NK-92 (cell line): ENCODE data around the gene CFB.
"Not testable (repeated sequence)": the region's sequence is repeated elsewhere in the genome, so short reads cannot be mapped to it uniquely, and the experiment has no call there.

Experiments used
- DNase-seq: peaks from one replicate; lab custom pipeline; 2025; ENCODE audit not compliant: unreplicated experiment; lab: John Stamatoyannopoulos, UW

CFB gene

GRCh38 chr6:31911826-31912585 is 33.9 kb upstream of the CFB start:
- DNase-seq, result no peak

- DNase-seq, result no peak
Observed at GRCh38 chr6:31915351-31915750, 30.5 kb upstream of the CFB start.

GRCh38 chr6:31915756-31916155 is 30.1 kb upstream of the CFB start:
- DNase-seq, result no peak

GRCh38 chr6:31918069-31918720 is 27.7 kb upstream of the CFB start:
- DNase-seq, result no peak

- no peak for DNase-seq
Observed at GRCh38 chr6:31919624-31920303, 26.1 kb upstream of the CFB start.

- DNase-seq, result no peak
Observed at GRCh38 chr6:31920811-31921210, 25.1 kb upstream of the CFB start.

- DNase-seq, result no peak
Observed at GRCh38 chr6:31922942-31923341, 23.0 kb upstream of the CFB start.

- no peak for DNase-seq
Observed at GRCh38 chr6:31927242-31927862, 18.5 kb upstream of the CFB start, which contains the start of gene C2. C2 (plus strand) TSS chr6:31927717; CDS start chr6:31927753, 36 bp downstream.

- DNase-seq, result no peak
Observed at GRCh38 chr6:31927863-31928671, 17.8 kb upstream of the CFB start.

GRCh38 chr6:31928672-31928939 is 17.3 kb upstream of the CFB start:
- DNase-seq, result no peak

GRCh38 chr6:31930962-31931361 is 14.9 kb upstream of the CFB start:
- DNase-seq, result no peak

- DNase-seq, result not testable (repeated sequence)
Observed at GRCh38 chr6:31932137-31932536, 13.8 kb upstream of the CFB start.

GRCh38 chr6:31933537-31933936 is 12.4 kb upstream of the CFB start:
- no peak for DNase-seq

- no peak for DNase-seq
Observed at GRCh38 chr6:31935021-31935420, 10.9 kb upstream of the CFB start.

GRCh38 chr6:31935823-31936222 is 10.1 kb upstream of the CFB start:
- no peak for DNase-seq

GRCh38 chr6:31940256-31940664 is 5.6 kb upstream of the CFB start:
- DNase-seq, result no peak

- no peak for DNase-seq
Observed at GRCh38 chr6:31943742-31944141, 2.2 kb upstream of the CFB start.

- no peak for DNase-seq
Observed at GRCh38 chr6:31945154-31945506, 765 bp upstream of the CFB start.

- DNase-seq, result no peak
Observed at GRCh38 chr6:31946370-31946885, 533 bp downstream of the CFB start.

- DNase-seq, result no peak
Observed at GRCh38 chr6:31947070-31947675, 1.3 kb downstream of the CFB start.
